Lower leg skin (tissue), 4 donors: Measurements from ENCODE around the gene CTNNA2. TPM values are rescaled to one million over a fixed set of nuclear protein-coding genes. Genes with fewer than 3 reads are reported as not detected.

Experiments
- DNase-seq, 2 donors: peaks; one replicate each; pipeline ENCODE4 v3.0.0-alpha.2; 2019; ENCODE audit warnings: low spot score in 2 of 2
- H3K4me3 ChIP-seq: fragments of 200-600 bp; sonication (generic); 2 replicates; pipeline ENCODE4 v1.5.1; 2017; ENCODE audit warnings: mild to moderate bottlenecking, low read depth; ENCODE audit not compliant: poor library complexity, severe bottlenecking
- POLR2A ChIP-seq, 2 donors: fragments of 450-650 bp; IDR thresholded peaks; one replicate each; pipeline ENCODE4 v1.6.1; 2016 to 2017; ENCODE audit warnings: antibody characterized with exemption in 2 of 2, mild to moderate bottlenecking in 1 of 2, moderate library complexity in 1 of 2
- WGBS, 2 donors: methylation state at CpG; one replicate each; pipeline ENCODE4 v1.1.5; 2018; 5-methylcytosine and 5-hydroxymethylcytosine counted together
- intact Hi-C: fragments of 100-400 bp; cut with DNase I; formaldehyde crosslinking; loops from one replicate; pipeline ENCODE4 v1.15.0; 2023; ENCODE audit warnings: low total_unique reads
- total RNA-seq, 4 donors: library from RNA; depleted of rRNA; stranded (reverse); fragments of >200 nt; gene quantifications; one replicate each; pipeline ENCODE4 v1.1.0, GENCODE V29; 2016
- TF ChIP-seq, protein P1 (sequence below), 3 donors: fragments of 450-650 bp; IDR thresholded peaks; one replicate each; pipeline ENCODE4 v1.5.1; 2016; ENCODE audit warnings: antibody characterized with exemption in 3 of 3, mild to moderate bottlenecking in 3 of 3, moderate library complexity in 2 of 3

Gene CTNNA2
- total RNA-seq, 4 donors from 2014 or later = not detected

DNA sequence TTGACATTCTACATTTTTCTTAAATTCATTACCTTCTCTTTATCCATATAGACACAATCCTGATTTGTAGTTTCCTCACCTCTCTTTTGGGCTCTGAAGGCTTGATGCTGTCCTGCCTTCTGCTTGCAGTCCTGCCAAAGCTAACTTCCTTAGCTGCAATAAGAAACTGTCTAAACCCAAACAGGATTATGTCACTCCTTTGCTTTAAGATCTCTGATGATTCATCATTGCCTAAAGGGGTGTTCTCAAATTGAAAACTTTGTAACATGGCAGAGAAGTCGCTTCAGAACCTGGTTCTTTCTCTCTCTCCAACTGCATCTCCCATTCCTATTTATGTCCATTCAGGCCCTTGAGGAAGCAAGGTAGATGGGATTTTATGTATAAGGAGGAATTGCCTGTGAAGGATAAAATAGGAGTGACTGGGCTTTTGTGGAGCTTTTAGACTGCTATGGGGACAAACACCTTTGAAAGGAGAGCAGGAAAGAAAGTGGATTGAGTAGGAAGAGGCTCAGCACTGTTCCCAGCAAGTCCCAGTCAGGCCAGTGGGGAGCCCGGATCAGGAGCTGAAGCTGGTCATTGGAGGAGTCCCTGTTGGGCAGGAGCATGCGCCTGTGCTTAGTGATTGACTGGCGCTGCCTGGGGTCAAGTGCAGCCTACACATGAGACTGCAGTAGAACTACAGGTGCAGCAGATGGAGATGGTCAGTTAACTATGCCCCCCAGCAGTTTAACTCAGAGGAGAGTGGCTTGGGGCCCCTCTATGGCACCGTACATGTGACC is 390.6 kb downstream of the CTNNA2 start:
- intact Hi-C loops = no loop called here
- DNase-seq = no peak
- TF ChIP-seq POLR2A (IDR thresholded peaks at IDR 0.05) = no peak
- TF ChIP-seq, protein P1, sequence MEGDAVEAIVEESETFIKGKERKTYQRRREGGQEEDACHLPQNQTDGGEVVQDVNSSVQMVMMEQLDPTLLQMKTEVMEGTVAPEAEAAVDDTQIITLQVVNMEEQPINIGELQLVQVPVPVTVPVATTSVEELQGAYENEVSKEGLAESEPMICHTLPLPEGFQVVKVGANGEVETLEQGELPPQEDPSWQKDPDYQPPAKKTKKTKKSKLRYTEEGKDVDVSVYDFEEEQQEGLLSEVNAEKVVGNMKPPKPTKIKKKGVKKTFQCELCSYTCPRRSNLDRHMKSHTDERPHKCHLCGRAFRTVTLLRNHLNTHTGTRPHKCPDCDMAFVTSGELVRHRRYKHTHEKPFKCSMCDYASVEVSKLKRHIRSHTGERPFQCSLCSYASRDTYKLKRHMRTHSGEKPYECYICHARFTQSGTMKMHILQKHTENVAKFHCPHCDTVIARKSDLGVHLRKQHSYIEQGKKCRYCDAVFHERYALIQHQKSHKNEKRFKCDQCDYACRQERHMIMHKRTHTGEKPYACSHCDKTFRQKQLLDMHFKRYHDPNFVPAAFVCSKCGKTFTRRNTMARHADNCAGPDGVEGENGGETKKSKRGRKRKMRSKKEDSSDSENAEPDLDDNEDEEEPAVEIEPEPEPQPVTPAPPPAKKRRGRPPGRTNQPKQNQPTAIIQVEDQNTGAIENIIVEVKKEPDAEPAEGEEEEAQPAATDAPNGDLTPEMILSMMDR (IDR thresholded peaks at IDR 0.05) = no peak
- WGBS, 2 donors = 71 to 76% methylated on average over 5 of the region's 5 CpGs
- no peak overlapping the region for H3K4me3 ChIP-seq

DNA sequence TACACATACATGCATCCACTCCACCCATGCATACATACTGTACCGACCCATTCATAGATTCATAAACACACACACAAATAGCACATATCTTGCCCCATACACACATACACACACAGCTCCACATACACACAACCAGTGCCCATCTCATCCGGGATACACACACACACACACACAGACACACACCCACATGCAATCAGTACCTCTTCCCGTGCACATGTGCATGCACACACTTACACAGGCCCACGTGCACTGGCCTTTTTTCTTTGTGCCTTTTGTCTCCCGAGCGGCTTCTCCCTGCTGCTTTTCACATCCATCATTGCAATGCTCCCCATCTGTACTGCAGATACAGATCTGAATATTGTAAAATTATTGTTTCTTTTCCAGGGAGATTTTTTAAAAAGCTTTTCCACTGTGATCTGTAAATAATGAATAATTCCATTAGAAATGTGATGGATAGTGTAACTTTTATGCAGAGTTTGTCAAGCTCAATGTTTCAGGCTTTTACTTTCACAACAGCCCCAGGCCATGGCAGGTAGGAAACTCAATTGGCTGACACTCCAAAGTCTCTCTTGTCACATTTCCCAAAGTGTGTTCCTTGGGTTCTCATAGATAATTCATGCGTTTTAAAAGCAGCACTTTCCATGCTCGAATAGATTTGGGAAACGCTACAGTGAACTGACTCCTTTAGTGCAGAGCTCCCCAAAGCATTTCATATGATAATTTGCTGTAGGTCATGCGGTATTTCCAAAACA is 393.5 kb downstream of the CTNNA2 start:
- no peak overlapping the region for H3K4me3 ChIP-seq
- intact Hi-C loops = no loop called here
- no peak for DNase-seq
- WGBS, 2 donors = 56 to 59% methylated on average over 10 of the region's 10 CpGs
- TF ChIP-seq, protein P1 (IDR thresholded peaks at IDR 0.05) = no peak
- no peak for TF ChIP-seq POLR2A (IDR thresholded peaks at IDR 0.05)

DNA sequence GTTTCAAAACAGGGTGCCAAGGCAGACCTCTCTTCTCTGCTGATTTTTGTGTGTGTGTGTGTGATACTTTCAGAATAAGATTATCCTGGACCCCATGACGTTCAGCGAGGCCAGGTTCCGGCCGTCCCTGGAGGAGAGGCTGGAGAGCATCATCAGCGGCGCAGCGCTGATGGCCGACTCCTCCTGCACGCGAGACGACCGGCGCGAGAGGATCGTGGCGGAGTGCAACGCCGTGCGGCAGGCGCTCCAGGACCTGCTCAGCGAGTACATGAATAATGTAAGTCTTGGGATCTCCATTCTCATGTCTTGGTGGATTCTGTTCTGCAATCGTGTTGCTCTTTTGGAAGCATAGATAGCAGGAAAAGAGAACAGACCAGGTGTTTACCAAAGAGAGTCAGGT is 396.7 kb downstream of the CTNNA2 start:
- intact Hi-C loops = no loop called here
- H3K4me3 ChIP-seq = no peak overlapping the region
- DNase-seq = no peak
- TF ChIP-seq, protein P1 (IDR thresholded peaks at IDR 0.05) = no peak
- no peak for TF ChIP-seq POLR2A (IDR thresholded peaks at IDR 0.05)
- 95 to 97% methylated on average over 22 of the region's 22 CpGs for WGBS, 2 donors

DNA sequence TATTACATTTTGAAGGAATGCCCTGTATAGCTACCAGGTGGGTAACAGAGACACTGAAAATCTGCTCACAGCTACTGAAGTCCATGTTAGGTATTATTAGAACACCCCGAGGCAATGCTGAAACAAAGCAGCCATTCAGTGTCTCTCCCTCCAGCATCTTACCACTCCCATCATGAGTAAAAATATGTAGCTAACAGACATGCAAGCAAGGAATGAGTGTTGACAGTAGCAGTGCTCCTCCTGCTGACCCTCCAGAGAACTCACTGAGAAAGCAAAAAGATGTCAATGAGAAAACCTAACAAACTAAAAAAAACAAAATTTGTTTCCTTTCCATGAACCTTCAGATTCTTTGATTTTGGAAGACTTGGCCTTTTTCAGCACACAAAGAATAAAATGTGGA is 397.8 kb downstream of the CTNNA2 start:
- intact Hi-C loops = no loop called here
- no peak for DNase-seq
- no peak for TF ChIP-seq POLR2A (IDR thresholded peaks at IDR 0.05)
- TF ChIP-seq, protein P1 (IDR thresholded peaks at IDR 0.05) = no peak
- no peak overlapping the region for H3K4me3 ChIP-seq
- WGBS, 2 donors = 53 to 70% methylated on average over 1 of the region's 1 CpG

DNA sequence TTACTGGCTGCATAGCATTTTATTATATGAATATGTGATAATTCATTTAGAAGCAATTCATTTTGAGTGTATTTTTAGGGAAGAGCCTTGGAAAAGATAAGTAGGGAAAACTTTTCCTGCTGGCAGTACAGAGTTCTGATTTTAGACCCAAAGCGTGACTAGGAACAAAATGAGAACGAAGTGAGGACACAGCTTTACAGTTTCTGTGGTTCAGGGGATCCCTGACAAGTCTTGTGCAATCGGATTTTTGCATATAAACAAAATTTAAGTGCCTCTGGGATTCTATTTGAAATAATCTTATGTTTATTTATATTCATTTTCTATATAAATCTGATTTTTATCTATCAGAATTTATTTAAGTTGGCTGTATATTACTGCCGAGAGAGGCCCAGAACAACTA is 402.6 kb downstream of the CTNNA2 start:
- DNase-seq = no peak
- 64 to 66% methylated on average over 4 of the region's 4 CpGs for WGBS, 2 donors
- TF ChIP-seq, protein P1 (IDR thresholded peaks at IDR 0.05) = no peak
- no peak for TF ChIP-seq POLR2A (IDR thresholded peaks at IDR 0.05)
- intact Hi-C loops = no loop called here
- no peak overlapping the region for H3K4me3 ChIP-seq
